A549 (cell line): ENCODE measurements around the gene CPXM1. TPM values are rescaled to one million over a fixed set of nuclear protein-coding genes. Genes with fewer than 3 reads are reported as not detected.
A peak's percentile ranks its signal among the peaks of the same experiment; 100 is the strongest.

Source experiments
- ATAC-seq, 2 experiments: fragments of 200-7000 bp in 1 of 2; fragments of >200 bp in 1 of 2; cut with Nextera tagmentation in 1 of 2; cut with Tn5 transposase in 1 of 2; 3 replicates each; pipeline versions ENCODE4 v1.8.0 to v1.9.1; 2018 to 2020; ENCODE audit warnings: mild to moderate bottlenecking in 1 of 2, moderate library complexity in 1 of 2
- CTCF ChIA-PET: fragments of 300-600 bp; sonication (Branson Sonifier 250); formaldehyde crosslinking; extraction: SDS; loops from one replicate; lab custom pipeline; 2021; ENCODE audit warnings: antibody characterized with exemption, inconsistent platforms; lab: Yijun Ruan, JAX
- POLR2A ChIA-PET: fragments of 350-600 bp; formaldehyde crosslinking; extraction: SDS; loops from one replicate; lab custom pipeline; 2021; ENCODE audit warnings: antibody characterized with exemption, inconsistent platforms; lab: Yijun Ruan, JAX
- DNase-seq, 2 experiments: peaks; one replicate each; pipeline versions ENCODE4 v3.0.0 to v3.0.0-alpha.2; 2011 to 2016; ENCODE audit warnings: low read depth in 1 of 2, low spot score in 1 of 2
- FAIRE-seq: peaks from 2 replicates; lab custom pipeline; 2011; peaks lifted over from hg19 to GRCh38; lab: Jason Lieb, UNC
- H3K27ac ChIP-seq, 2 experiments: fragments of >200 bp; sonication (Bioruptor Twin); formaldehyde crosslinking; 3 replicates each; pipeline ENCODE4 v1.5.1; 2016 to 2017
- H3K4me1 ChIP-seq: fragments of >200 bp; sonication (Bioruptor Twin); formaldehyde crosslinking; 3 replicates; pipeline ENCODE4 v1.6.1; 2016
- H3K4me2 ChIP-seq: fragments of >200 bp; sonication (Bioruptor Twin); formaldehyde crosslinking; 3 replicates; pipeline ENCODE4 v1.6.1; 2016
- H3K4me3 ChIP-seq: fragments of >200 bp; sonication (Bioruptor Twin); formaldehyde crosslinking; 3 replicates; pipeline ENCODE4 v1.5.1; 2016
- H3K9me3 ChIP-seq: fragments of >200 bp; sonication (Bioruptor Twin); formaldehyde crosslinking; 3 replicates; pipeline ENCODE4 v1.6.1; 2016
- BCL3 ChIP-seq: fragments of >200 bp; sonication (Bioruptor Twin); formaldehyde crosslinking; IDR thresholded peaks from 3 replicates; pipeline ENCODE4 v1.6.1; 2016
- ELK1 ChIP-seq: fragments of 150-350 bp; IDR thresholded peaks from 2 replicates; pipeline ENCODE4 v1.6.1; 2014; ENCODE audit warnings: low read depth, mild to moderate bottlenecking, low read length
- FOSB ChIP-seq: fragments of 250-450 bp; sonication (Bioruptor Pico); IDR thresholded peaks from 2 replicates; pipeline ENCODE4 v1.5.0; 2020; ENCODE audit warnings: mild to moderate bottlenecking, moderate library complexity
- FOSL2 ChIP-seq, 2 experiments: fragments of 450-650 bp in 1 of 2; fragments of >200 bp in 1 of 2; sonication (Bioruptor Twin) in 1 of 2; formaldehyde crosslinking; IDR thresholded peaks; 2 replicates each; pipeline versions ENCODE4 v1.5.0 to v1.6.1; 2016 to 2020; ENCODE audit warnings: mild to moderate bottlenecking in 1 of 2, moderate library complexity in 1 of 2
- HDAC2 ChIP-seq: fragments of 200-600 bp; sonication (generic); IDR thresholded peaks from 2 replicates; pipeline ENCODE4 v1.6.1; 2016
- HEYL ChIP-seq: fragments of 250-450 bp; sonication (Bioruptor Pico); IDR thresholded peaks from 2 replicates; pipeline ENCODE4 v1.8.0; 2021; ENCODE audit warnings: mild to moderate bottlenecking, moderate library complexity
- JUN ChIP-seq, 2 experiments: fragments of >200 bp; sonication (Bioruptor Twin); formaldehyde crosslinking; IDR thresholded peaks; 2 replicates in 1 of 2; 3 replicates in 1 of 2; pipeline ENCODE4 v1.6.1; 2016 to 2017
- JUNB ChIP-seq: fragments of >200 bp; sonication (Bioruptor Twin); formaldehyde crosslinking; IDR thresholded peaks from 2 replicates; pipeline ENCODE4 v1.6.1; 2016
- KDM1A ChIP-seq: fragments of 200-600 bp; sonication (generic); IDR thresholded peaks from 2 replicates; pipeline ENCODE4 v1.6.1; 2016; ENCODE audit warnings: low read depth, mild to moderate bottlenecking
- MAFK ChIP-seq: fragments of 450-650 bp; IDR thresholded peaks from 2 replicates; pipeline ENCODE4 v1.6.1; 2014; ENCODE audit not compliant: partially characterized antibody
- NFE2L2 ChIP-seq: fragments of 150-350 bp; conservative IDR thresholded peaks from 2 replicates; pipeline ENCODE4 v1.6.1; 2014; ENCODE audit warnings: low read length
- NPAS2 ChIP-seq: fragments of 250-450 bp; sonication (Bioruptor Pico); IDR thresholded peaks from 2 replicates; pipeline ENCODE4 v1.8.0; 2022; ENCODE audit warnings: mild to moderate bottlenecking, moderate library complexity, borderline replicate concordance
- NR3C1 ChIP-seq: fragments of >200 bp; sonication (Bioruptor Twin); formaldehyde crosslinking; IDR thresholded peaks from 3 replicates; pipeline ENCODE4 v1.6.1; 2017
- RAD21 ChIP-seq, 2 experiments: fragments of >200 bp in 1 of 2; sonication (Bioruptor Twin) in 1 of 2; formaldehyde crosslinking in 1 of 2; IDR thresholded peaks in 1 of 2; conservative IDR thresholded peaks in 1 of 2; 2 replicates in 1 of 2; 3 replicates in 1 of 2; pipeline ENCODE4 v1.6.1; 2012 to 2018; ENCODE audit warnings: inconsistent platforms in 1 of 2
- TP53 ChIP-seq: fragments of 250-450 bp; sonication (Bioruptor Pico); IDR thresholded peaks from 2 replicates; pipeline ENCODE4 v1.5.0; 2021; ENCODE audit warnings: mild to moderate bottlenecking, moderate library complexity
- ZC3H11A ChIP-seq: fragments of 450-650 bp; IDR thresholded peaks from 2 replicates; pipeline ENCODE4 v1.6.1; 2014; ENCODE audit warnings: antibody characterized with exemption, mild to moderate bottlenecking
- ZNF302 ChIP-seq: fragments of 250-450 bp; sonication (Bioruptor Pico); IDR thresholded peaks from 2 replicates; pipeline ENCODE4 v1.9.0; 2021; ENCODE audit warnings: inconsistent platforms, mild to moderate bottlenecking, moderate library complexity
- WGBS: methylation state at CpG from one replicate; pipeline ENCODE4 v1.1.6; 2017; ENCODE audit errors: missing lambda C conversion rate; 5-methylcytosine and 5-hydroxymethylcytosine counted together
- polyA plus RNA-seq, 4 experiments: library from polyadenylated mRNA; depleted of rRNA in 3 of 4; stranded (reverse); fragments of >200 nt; fragmentation: RNase III in 1 of 4; extraction: RNeasy Plus Mini Kit Qiagen cat#74134 plus additional on column Dnase treatment in 1 of 4; gene quantifications; 2 replicates in 3 of 4; 3 replicates in 1 of 4; pipeline ENCODE4 v1.2.3, GENCODE V29; 2011 to 2017
- TF ChIP-seq, protein P1 (sequence below): IDR thresholded peaks from 2 replicates; pipeline ENCODE4 v1.6.1; 2012; ENCODE audit warnings: low read depth, borderline replicate concordance

Gene CPXM1
- polyA plus RNA-seq, 2 of the 4 experiments (the other 2 are of a cell fraction), result not detected

DNA sequence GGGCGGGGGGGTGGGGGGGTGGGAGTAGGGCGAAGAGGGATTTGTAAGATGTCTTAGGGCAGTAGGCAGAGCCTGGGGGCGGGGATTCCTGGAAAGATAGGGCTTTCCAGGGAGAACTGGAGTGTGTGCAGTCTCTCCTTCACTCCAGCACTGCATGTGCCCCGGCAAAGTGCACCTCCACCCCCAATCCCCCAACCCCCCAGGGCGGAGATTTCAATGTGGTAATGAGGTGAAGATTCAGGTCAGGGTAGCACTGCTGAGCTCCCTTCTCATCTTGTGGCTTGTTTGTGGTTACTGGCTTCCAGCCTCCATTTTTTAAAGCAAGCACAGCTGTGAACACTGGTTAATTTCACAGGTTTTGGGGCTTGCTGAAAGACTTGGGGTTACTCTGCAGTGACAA is 21.6 kb upstream of the CPXM1 start:
- Histone ChIP-seq H3K4me3 (peak overlapping the region; percentile 35), H3K9me3 (no peaks in the 10 kb centered on the region), H3K4me1 (peaks cover 6% of the 10 kb centered on the region), H3K27ac (peak overlapping the region; percentile 19 to 66; a peak in 4 of 6 replicates), H3K4me2 (peak overlapping the region; percentile 78)
- POLR2A ChIA-PET, result interaction anchor here (1.5 kb wide), 1 partner anchor 12 kb away, joined by 7 read pairs; no protein-coding TSS in a partner anchor
- TF ChIP-seq JUN (IDR thresholded peaks at IDR 0.05) (0 out of 5 replicates have a peak, but pooled peaks of 1 of the 2 experiments have one; percentile 17), ZC3H11A (no peak), MAFK (no peak)
- WGBS, result 18% methylated on average over 4 of the region's 5 CpGs
- FAIRE-seq (no peak), ATAC-seq (peak; percentile 68 to 75), DNase-seq (no peak)
- CTCF ChIA-PET, result interaction anchor here (1.8 kb wide), 1 partner anchor 69 kb away, joined by 5 read pairs; no protein-coding TSS in a partner anchor

GRCh38 chr20:2820896-2821869 is 20.8 kb upstream of the CPXM1 start:
- H3K9me3 ChIP-seq, result no peaks in the 10 kb centered on the region
- ATAC-seq, result peak; percentile 53 to 63; a peak in 4 of 6 replicates
- peaks cover 6% of the 10 kb centered on the region for H3K4me1 ChIP-seq
- no peak for DNase-seq
- no peak for TF ChIP-seq HDAC2
- TF ChIP-seq NR3C1, result no peak
- no peak for TF ChIP-seq KDM1A
- TF ChIP-seq ELK1, result no peak
- no peak for TF ChIP-seq HEYL (CRISPR knock-in tag)
- no peak for TF ChIP-seq TP53 (CRISPR knock-in tag)
- TF ChIP-seq FOSB (CRISPR knock-in tag), result no peak
- TF ChIP-seq JUNB, result no peak
- no peak for TF ChIP-seq RAD21 (conservative IDR thresholded peaks at IDR 0.05 in 1 of 2, IDR thresholded peaks at IDR 0.05 in 1 of 2)
- no peak for TF ChIP-seq BCL3
- no peak for TF ChIP-seq NFE2L2
- TF ChIP-seq NPAS2 (CRISPR knock-in tag), result no peak
- TF ChIP-seq, protein P1, sequence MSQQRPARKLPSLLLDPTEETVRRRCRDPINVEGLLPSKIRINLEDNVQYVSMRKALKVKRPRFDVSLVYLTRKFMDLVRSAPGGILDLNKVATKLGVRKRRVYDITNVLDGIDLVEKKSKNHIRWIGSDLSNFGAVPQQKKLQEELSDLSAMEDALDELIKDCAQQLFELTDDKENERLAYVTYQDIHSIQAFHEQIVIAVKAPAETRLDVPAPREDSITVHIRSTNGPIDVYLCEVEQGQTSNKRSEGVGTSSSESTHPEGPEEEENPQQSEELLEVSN, result no peak
- no peak for TF ChIP-seq ZNF302 (CRISPR knock-in tag)
- no peak for TF ChIP-seq FOSL2 (IDR thresholded peaks at IDR 0.05)
- no peak for TF ChIP-seq FOSL2 (CRISPR knock-in tag; IDR thresholded peaks at IDR 0.05)
- TF ChIP-seq ZC3H11A, result no peak
- TF ChIP-seq, all 56 proteins: peak for 0
- POLR2A ChIA-PET, result interaction anchor here (1.5 kb wide), 1 partner anchor 13 kb away, joined by 7 read pairs; no protein-coding TSS in a partner anchor
- CTCF ChIA-PET, result interaction anchor here (1.3 to 1.8 kb wide), 2 partner anchors 26 to 68 kb away, joined by 3 to 5 read pairs; no protein-coding TSS in a partner anchor
- H3K27ac ChIP-seq, result no peak overlapping the region
- no peak for FAIRE-seq
- 81% methylated on average over 46 of the region's 68 CpGs for WGBS
- no peak overlapping the region for H3K4me2 ChIP-seq
- H3K4me3 ChIP-seq, result no peak overlapping the region
